ENCODE data around the gene WRAP73. TPM values are rescaled to one million over a fixed set of nuclear protein-coding genes. Genes with fewer than 3 reads are reported as not detected.

The WRAP73 gene
- total RNA-seq, 4 donors from 2014 or later: 12.9 to 25.9 (median 15.7) TPM

DNA sequence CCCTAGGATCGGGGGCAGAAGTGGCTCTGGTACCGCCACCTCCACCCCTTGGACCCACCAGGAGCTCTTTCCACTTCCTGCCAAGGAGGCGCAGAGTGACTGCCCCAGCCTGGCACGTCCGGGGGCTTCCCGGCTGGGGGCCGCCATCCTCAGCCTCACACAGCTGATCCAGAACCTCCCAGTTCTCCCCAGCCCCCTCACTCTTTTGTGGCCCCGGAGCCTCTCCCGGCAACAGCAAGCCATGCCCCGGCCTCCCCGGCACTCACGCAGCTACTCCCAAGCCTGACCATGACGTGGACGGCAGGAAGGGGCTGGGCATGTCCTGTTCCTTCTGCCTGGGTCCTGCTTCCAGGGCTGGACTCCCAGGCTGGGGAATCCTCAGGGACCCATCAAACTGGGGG is 19.5 kb upstream of the WRAP73 start:
- H3K27me3 ChIP-seq: peaks cover 0 to 85% (median 0%) of the 10 kb centered on the region in 4 donors
- H3K4me1 ChIP-seq: peaks cover 6 to 9% (median 6%) of the 10 kb centered on the region in 4 donors
- intact Hi-C loops (cut with DNase I): no loop called here
- DNase-seq (ENCODE audit: extremely low spot score): no peak
- 70% methylated on average over 7 of the region's 14 CpGs for WGBS
- H3K27ac ChIP-seq (replicated peaks in 1 of 4): no peak overlapping the region
- H3K4me3 ChIP-seq: no peak overlapping the region
- TF ChIP-seq POLR2AphosphoS5 (IDR thresholded peaks at IDR 0.05): no peak
- TF ChIP-seq CTCF (IDR thresholded peaks at IDR 0.05): no peak
- TF ChIP-seq POLR2A (IDR thresholded peaks at IDR 0.05; ENCODE audit: low read depth): no peak
- no peak for TF ChIP-seq EP300 (IDR thresholded peaks at IDR 0.05)
- H3K36me3 ChIP-seq: no peaks in the 10 kb centered on the region
- H3K9me3 ChIP-seq: no peaks in the 10 kb centered on the region

- no peak for DNase-seq (ENCODE audit: extremely low spot score)
- Histone ChIP-seq H3K4me3 (no peak overlapping the region), H3K27ac (replicated peaks in 1 of 4) (no peak overlapping the region), H3K27me3 (peaks cover 0 to 85% (median 0%) of the 10 kb centered on the region in 4 donors), H3K9me3 (no peaks in the 10 kb centered on the region), H3K36me3 (no peaks in the 10 kb centered on the region), H3K4me1 (peaks cover 6 to 9% (median 6%) of the 10 kb centered on the region in 4 donors)
- 42% methylated on average over 16 of the region's 30 CpGs for WGBS
- intact Hi-C loops (cut with DNase I): no loop called here
- TF ChIP-seq EP300 (IDR thresholded peaks at IDR 0.05) (no peak), POLR2AphosphoS5 (IDR thresholded peaks at IDR 0.05) (no peak), POLR2A (IDR thresholded peaks at IDR 0.05; ENCODE audit: low read depth) (no peak), CTCF (IDR thresholded peaks at IDR 0.05) (no peak)
Measured at GRCh38 chr1:3668585-3669300, 18.8 kb upstream of the WRAP73 start.

DNA sequence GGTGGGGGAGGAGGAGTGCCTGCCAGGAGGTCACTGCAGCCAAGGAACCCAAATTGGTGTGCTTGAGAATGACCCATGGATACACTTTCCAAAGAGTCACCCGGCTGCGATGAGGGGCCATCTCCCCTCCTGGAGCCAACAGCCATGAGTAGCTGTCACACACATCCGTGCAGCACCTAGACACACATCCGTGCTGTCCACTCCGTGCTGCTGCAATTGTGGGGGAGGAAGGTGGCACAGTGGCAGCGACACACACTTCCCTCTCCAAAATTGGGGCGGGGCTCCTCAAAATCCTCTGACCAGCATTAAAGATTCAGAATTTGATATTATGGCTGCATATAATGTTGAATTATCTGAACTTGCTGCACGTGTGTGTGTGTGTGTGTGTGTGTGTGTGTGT is 18.2 kb upstream of the WRAP73 start:
- peaks cover 6 to 9% (median 6%) of the 10 kb centered on the region in 4 donors for H3K4me1 ChIP-seq
- peaks cover 0 to 85% (median 0%) of the 10 kb centered on the region in 4 donors for H3K27me3 ChIP-seq
- H3K4me3 ChIP-seq: no peak overlapping the region
- no peak for TF ChIP-seq POLR2AphosphoS5 (IDR thresholded peaks at IDR 0.05)
- intact Hi-C loops (cut with DNase I): no loop called here
- 63% methylated on average over 2 of the region's 8 CpGs for WGBS
- H3K36me3 ChIP-seq: no peaks in the 10 kb centered on the region
- no peaks in the 10 kb centered on the region for H3K9me3 ChIP-seq
- no peak overlapping the region for H3K27ac ChIP-seq (replicated peaks in 1 of 4)
- no peak for DNase-seq (ENCODE audit: extremely low spot score)

DNA sequence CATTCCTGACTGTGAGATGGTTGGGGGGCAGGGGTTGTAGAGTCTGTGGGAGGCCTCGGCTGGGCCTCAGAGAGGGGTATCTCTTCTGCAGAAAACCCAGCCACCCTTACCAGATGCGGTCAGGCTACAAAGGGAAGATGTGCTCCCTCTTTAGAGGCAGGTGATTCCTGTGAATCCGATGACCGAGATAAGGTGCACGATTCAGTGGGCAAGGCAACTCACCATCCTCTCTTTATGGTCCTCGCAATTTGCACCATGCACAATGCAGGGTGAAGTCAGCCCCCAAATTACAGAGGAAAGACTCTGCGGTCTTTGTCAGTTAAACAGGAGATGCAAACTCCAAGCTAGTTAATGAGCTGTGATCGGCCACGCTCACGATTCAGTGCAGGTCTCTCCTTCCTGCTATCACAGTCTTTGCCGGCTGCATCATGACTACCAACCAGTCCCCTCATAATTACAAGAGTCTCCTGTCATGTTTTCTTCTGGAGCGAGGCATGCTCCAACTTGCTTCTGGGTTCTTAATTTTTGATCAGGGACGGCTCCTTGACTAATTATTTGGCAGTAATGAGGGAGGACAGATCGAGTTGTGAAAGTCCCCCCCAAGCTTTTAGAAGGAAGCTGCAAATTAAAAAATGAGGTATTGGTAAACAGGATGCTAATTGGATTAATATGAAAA is 14.9 kb upstream of the WRAP73 start:
- intact Hi-C loops (cut with DNase I): no loop called here
- 92% methylated on average over 13 of the region's 14 CpGs for WGBS

More for the DNA sequence above, 14.9 kb upstream of the WRAP73 start:
- no peak overlapping the region for H3K27ac ChIP-seq (replicated peaks in 1 of 4)
- no peak for DNase-seq (ENCODE audit: extremely low spot score)
- peaks cover 6 to 9% (median 6%) of the 10 kb centered on the region in 4 donors for H3K4me1 ChIP-seq
- no peak overlapping the region for H3K4me3 ChIP-seq
- H3K27me3 ChIP-seq: peaks cover 0 to 65% (median 0%) of the 10 kb centered on the region in 4 donors
- no peaks in the 10 kb centered on the region for H3K36me3 ChIP-seq
- H3K9me3 ChIP-seq: no peaks in the 10 kb centered on the region
- TF ChIP-seq CTCF (IDR thresholded peaks at IDR 0.05) (no peak), POLR2AphosphoS5 (IDR thresholded peaks at IDR 0.05) (no peak), EP300 (IDR thresholded peaks at IDR 0.05) (no peak), POLR2A (IDR thresholded peaks at IDR 0.05; ENCODE audit: low read depth) (no peak)
